ENCODE results near the gene YES1.
A peak's percentile ranks its signal among the peaks of the same experiment; 100 is the strongest.

- TF ChIP-seq CTCF (IDR thresholded peaks at IDR 0.05; ENCODE audit: insufficient read depth, low read length), result no peak
- TF ChIP-seq POLR2AphosphoS5 (IDR thresholded peaks at IDR 0.05; ENCODE audit: low read depth), result peak; percentile 50; the same call in 1 of the 2 replicates
Measured at GRCh38 chr18:678482-679182, 133.4 kb downstream of the YES1 start.
